IgD-negative memory B cell (primary cell): ENCODE results near the gene RCC2. TPM values are rescaled to one million over a fixed set of nuclear protein-coding genes. Genes with fewer than 3 reads are reported as not detected.

ENCODE experiments used
- H3K27ac Mint-ChIP-seq, 3 donors: one replicate each; pipeline ENCODE4 v1.8.0; 2020 to 2022; ENCODE audit warnings: mild to moderate bottlenecking in 3 of 3, mixed read lengths in 3 of 3, moderate library complexity in 1 of 3
- H3K27me3 Mint-ChIP-seq: one replicate; pipeline ENCODE4 v1.8.0; 2021; ENCODE audit warnings: mixed read lengths
- H3K36me3 Mint-ChIP-seq: one replicate; pipeline ENCODE4 v1.8.0; 2020; ENCODE audit warnings: mild to moderate bottlenecking, mixed read lengths
- H3K4me1 Mint-ChIP-seq, 3 donors: one replicate each; pipeline ENCODE4 v1.8.0; 2020 to 2022; ENCODE audit warnings: mixed read lengths in 3 of 3, mild to moderate bottlenecking in 1 of 3
- H3K4me3 Mint-ChIP-seq, 4 donors: one replicate each; pipeline ENCODE4 v1.8.0; 2020 to 2022; ENCODE audit warnings: mild to moderate bottlenecking in 4 of 4, mixed read lengths in 4 of 4, moderate library complexity in 3 of 4
- H3K9me3 Mint-ChIP-seq, 3 donors: one replicate each; pipeline ENCODE4 v1.8.0; 2020 to 2021; ENCODE audit warnings: mixed read lengths in 3 of 3, mild to moderate bottlenecking in 1 of 3
- polyA plus RNA-seq: library from polyadenylated mRNA; unstranded; fragments of 300-500 nt; fragmentation: Illumina TruSeq; gene quantifications from one replicate; pipeline ENCODE4 v1.2.3, GENCODE V29; 2021

RCC2 gene
- polyA plus RNA-seq, 1 donor from 2014 or later: 16.3 TPM

DNA sequence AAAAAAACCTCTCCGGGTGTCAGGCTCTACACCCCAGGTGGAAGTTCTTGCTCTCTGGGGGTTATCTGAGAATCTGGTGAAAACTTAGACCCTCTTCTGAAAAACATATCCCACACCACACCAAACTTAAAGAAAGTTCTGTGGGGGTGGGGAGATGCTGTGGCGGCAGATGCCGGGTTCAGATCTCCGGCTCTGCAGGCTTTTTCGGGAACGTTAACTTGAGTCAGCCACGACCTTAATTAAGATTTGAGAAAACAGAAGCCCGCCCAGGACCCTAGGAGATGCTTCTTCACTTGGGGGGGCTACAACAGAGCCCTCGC is 2.3 kb downstream of the RCC2 start:
- peak overlapping the region; percentile 86 to 97 (median 95) for H3K27ac Mint-ChIP-seq
- H3K36me3 Mint-ChIP-seq: no peaks in the 10 kb centered on the region
- no peaks in the 10 kb centered on the region for H3K9me3 Mint-ChIP-seq
- H3K4me1 Mint-ChIP-seq: peaks cover 35 to 52% (median 46%) of the 10 kb centered on the region in 3 donors
- no peaks in the 10 kb centered on the region for H3K27me3 Mint-ChIP-seq
- H3K4me3 Mint-ChIP-seq: peak overlapping the region; percentile 69 to 89 (median 82)

- H3K4me1 Mint-ChIP-seq: peaks cover 39 to 59% (median 52%) of the 10 kb centered on the region in 3 donors
- no peaks in the 10 kb centered on the region for H3K36me3 Mint-ChIP-seq
- H3K4me3 Mint-ChIP-seq: peak overlapping the region; percentile 69 to 89 (median 82)
- no peaks in the 10 kb centered on the region for H3K9me3 Mint-ChIP-seq
- no peaks in the 10 kb centered on the region for H3K27me3 Mint-ChIP-seq
- H3K27ac Mint-ChIP-seq: peak overlapping the region; percentile 86 to 97 (median 95)
Measured at GRCh38 chr1:17436380-17437174, 2.9 kb downstream of the RCC2 start.

DNA sequence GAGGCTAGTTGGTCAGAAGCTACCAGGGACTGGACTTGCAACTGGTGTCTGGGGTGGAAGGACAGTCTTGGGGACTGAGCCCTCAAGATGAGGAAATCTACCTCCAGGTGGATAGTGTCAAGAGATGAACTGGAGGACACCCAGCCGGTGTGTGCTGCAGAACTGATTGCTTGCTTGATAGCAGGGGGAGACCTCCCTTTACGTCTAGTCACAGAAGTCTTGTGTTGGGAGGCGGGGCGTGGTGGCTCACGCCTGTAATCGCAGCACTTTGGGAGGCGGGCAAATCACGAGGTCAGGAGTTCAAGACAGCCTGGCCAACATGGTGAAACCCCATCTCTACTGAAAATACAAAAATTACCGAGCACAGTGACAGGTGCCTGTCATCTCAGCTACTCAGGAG is 4.9 kb downstream of the RCC2 start:
- H3K36me3 Mint-ChIP-seq: no peaks in the 10 kb centered on the region
- peak overlapping the region in 2 of 3 donors; percentile 10 to 97 for H3K27ac Mint-ChIP-seq
- H3K27me3 Mint-ChIP-seq: no peaks in the 10 kb centered on the region
- H3K9me3 Mint-ChIP-seq: no peaks in the 10 kb centered on the region
- H3K4me1 Mint-ChIP-seq: peaks cover 39 to 60% (median 54%) of the 10 kb centered on the region in 3 donors
- H3K4me3 Mint-ChIP-seq: peak overlapping the region in 2 of 4 donors; percentile 69 to 86

DNA sequence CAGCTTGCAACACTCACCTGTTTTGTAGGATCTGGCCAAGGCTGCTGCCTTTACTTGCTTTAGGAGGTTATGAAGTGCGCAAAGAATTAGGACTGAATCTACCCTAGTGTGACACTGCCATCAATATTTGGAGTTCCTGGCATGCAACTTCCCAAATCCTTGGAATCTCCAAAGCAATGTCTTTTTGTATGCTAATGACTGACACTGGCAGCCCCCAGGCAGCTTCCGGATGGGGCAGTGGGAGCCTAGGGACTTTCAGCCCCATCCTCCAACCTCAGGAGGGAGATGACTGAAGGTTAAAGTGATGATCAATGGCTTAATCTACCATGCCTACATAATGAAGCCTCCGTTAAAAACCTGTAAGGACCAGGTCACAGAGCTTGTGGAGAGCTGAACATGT is 5.5 kb downstream of the RCC2 start:
- peak overlapping the region; percentile 23 to 97 (median 81) for H3K27ac Mint-ChIP-seq
- no peaks in the 10 kb centered on the region for H3K27me3 Mint-ChIP-seq
- no peaks in the 10 kb centered on the region for H3K9me3 Mint-ChIP-seq
- H3K4me3 Mint-ChIP-seq: peak overlapping the region in 3 of 4 donors; percentile 43 to 70 (median 69)
- H3K4me1 Mint-ChIP-seq: peaks cover 40 to 58% (median 54%) of the 10 kb centered on the region in 3 donors
- H3K36me3 Mint-ChIP-seq: no peaks in the 10 kb centered on the region

GRCh38 chr1:17433261-17433660 is 6.2 kb downstream of the RCC2 start:
- Mint-ChIP-seq H3K4me3 (peak overlapping the region in 2 of 4 donors; percentile 12 to 69), H3K27ac (peak overlapping the region in 1 of 3 donors; percentile 97)

DNA sequence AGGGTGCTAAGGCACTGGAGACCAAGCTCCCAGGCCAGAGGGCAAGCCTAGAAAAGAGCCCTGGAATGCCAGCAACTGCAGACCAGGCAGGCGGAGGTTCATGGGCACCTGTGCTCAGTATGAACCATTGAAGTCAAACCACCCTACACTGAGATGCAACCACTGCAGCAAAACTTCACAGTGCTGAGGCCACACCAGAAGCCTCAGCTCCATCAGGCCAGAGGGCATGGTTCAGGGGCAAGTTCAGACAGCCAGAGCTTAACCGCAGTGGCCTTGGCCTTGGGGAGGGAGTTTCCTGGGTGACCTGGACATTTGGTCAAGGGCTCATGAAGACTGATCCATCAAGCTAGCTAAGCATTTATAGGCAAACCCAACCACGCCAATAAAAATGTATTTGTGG is 7.1 kb downstream of the RCC2 start:
- Mint-ChIP-seq H3K9me3 (no peaks in the 10 kb centered on the region), H3K4me3 (peak overlapping the region in 3 of 4 donors; percentile 67 to 88 (median 69)), H3K36me3 (no peaks in the 10 kb centered on the region)

More at GRCh38 chr1:17433261-17433660, 6.2 kb downstream of the RCC2 start:
- no peaks in the 10 kb centered on the region for H3K36me3 Mint-ChIP-seq
- no peaks in the 10 kb centered on the region for H3K27me3 Mint-ChIP-seq
- H3K9me3 Mint-ChIP-seq: no peaks in the 10 kb centered on the region
- peaks cover 40 to 62% (median 54%) of the 10 kb centered on the region in 3 donors for H3K4me1 Mint-ChIP-seq

DNA sequence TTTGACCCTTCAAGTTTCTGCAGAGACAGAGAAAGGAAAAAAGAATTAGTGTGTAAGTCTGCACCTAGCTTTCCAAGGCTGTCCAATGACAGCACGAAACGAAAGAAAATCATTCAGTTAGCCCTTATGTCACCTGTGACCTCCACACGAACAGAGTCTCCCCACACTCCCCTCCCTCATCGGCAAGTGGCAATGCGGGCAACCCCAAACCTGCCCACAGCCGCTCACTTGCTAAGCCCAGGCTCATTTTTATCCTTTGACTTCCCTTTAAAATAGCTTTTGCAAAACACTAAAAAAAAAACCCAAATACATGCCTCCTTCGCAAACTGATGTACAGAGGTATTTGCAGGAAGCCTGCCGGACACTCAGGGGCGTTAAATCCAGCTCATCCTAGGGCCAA is 10.3 kb downstream of the RCC2 start:
- Mint-ChIP-seq H3K27me3 (no peaks in the 10 kb centered on the region), H3K9me3 (no peaks in the 10 kb centered on the region), H3K4me1 (peaks cover 18 to 40% (median 35%) of the 10 kb centered on the region in 3 donors), H3K27ac (peak overlapping the region in 2 of 3 donors; percentile 59 to 76), H3K4me3 (peak overlapping the region in 3 of 4 donors; percentile 32 to 45 (median 44)), H3K36me3 (peaks cover 2% of the 10 kb centered on the region)

More for the DNA sequence above, 7.1 kb downstream of the RCC2 start:
- H3K4me1 Mint-ChIP-seq: peaks cover 40 to 62% (median 54%) of the 10 kb centered on the region in 3 donors
- H3K27me3 Mint-ChIP-seq: no peaks in the 10 kb centered on the region
- H3K27ac Mint-ChIP-seq: peak overlapping the region in 2 of 3 donors; percentile 92 to 96

DNA sequence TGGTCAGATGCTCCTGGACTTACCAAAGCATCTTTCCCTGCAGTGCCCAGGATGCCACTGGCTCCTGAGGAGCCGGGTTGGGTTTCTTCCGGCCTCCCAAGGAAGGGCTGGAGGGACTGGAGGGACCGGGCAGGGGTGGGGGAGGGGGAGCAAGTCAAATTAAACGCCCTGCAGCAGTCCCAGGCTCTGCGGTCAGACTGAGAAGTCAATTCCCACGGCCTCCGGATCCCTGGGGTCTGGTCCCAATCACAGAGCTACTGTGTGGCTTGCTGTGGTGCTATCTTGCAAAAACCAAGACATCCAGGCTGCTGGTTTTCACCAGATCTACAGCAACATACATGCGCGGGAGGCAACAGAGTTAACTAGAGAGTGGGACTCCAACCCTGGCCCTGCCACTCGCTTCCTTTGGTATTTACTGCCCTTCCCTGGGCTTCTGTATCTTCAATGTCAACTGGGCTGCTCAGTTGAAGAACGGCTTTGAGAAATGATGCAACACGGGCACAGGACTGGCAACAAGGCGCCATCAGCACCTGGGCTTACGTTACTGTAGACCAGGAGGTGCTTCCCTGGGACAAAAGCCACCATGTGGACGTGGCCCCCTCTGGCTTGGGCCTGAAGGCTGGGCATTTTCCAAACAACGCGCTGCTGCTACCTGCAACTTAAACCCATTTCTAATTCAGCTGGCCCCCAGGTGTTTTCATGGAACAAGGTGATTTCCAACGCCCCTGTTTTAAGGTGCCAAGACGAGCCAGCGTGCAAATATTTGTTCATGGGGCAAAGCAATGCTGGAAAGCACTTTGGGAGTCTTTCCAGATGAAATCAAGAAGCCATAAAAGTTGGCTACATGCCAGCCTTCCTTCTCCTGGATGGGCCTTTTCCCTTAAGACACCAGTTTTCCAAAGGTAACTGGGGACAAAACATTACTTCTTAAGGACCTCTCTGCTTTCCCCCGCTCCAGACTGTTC is 11.5 kb downstream of the RCC2 start:
- peaks cover 16 to 30% (median 26%) of the 10 kb centered on the region in 3 donors for H3K4me1 Mint-ChIP-seq
- H3K9me3 Mint-ChIP-seq: no peaks in the 10 kb centered on the region
- H3K27me3 Mint-ChIP-seq: no peaks in the 10 kb centered on the region
- H3K4me3 Mint-ChIP-seq: no peak overlapping the region
- peaks cover 2% of the 10 kb centered on the region for H3K36me3 Mint-ChIP-seq
- peak overlapping the region in 1 of 3 donors; percentile 76 for H3K27ac Mint-ChIP-seq

DNA sequence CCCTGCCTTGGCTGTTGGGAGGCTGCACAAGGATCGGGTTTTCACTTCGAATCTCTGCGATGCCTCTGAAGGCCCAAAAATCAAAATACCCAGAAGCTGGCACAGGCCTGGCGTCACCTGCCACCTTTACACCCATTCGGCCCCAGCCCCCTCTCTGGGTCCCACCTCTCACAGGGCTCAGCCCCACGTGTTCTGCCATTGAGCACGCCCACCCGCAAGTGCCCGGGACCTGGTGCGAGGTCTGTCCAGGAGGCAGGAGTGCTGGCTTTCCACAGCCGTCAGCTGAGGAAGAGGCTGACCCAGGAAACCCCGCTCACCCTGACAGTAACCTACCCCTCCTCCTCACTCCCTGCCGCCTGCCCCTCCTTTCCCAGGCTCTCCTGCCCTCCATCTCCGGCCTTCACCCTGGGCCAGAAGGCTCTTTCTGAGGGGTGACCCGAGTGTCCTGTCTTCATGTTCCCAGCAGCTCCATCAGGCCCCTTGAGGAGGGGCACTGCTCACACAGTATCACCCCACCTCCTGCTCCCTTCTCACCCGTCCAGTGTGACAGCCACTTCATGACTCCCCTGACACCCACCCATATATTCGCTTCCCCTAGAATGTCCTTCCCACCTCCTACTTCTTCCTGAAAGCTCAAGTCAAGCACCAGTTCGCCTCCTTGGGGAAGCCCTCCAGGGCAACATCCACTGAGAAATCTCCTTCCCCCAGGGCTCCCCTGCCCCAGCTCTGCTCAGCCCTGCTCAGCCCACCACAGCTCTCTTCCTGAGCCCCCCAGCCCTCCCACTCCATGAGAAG is 13.5 kb downstream of the RCC2 start:
- Mint-ChIP-seq H3K27ac (peak overlapping the region in 1 of 3 donors; percentile 39), H3K4me1 (peaks cover 3 to 16% (median 8%) of the 10 kb centered on the region in 3 donors), H3K27me3 (no peaks in the 10 kb centered on the region), H3K4me3 (no peak overlapping the region), H3K9me3 (no peaks in the 10 kb centered on the region), H3K36me3 (peaks cover 2% of the 10 kb centered on the region)

DNA sequence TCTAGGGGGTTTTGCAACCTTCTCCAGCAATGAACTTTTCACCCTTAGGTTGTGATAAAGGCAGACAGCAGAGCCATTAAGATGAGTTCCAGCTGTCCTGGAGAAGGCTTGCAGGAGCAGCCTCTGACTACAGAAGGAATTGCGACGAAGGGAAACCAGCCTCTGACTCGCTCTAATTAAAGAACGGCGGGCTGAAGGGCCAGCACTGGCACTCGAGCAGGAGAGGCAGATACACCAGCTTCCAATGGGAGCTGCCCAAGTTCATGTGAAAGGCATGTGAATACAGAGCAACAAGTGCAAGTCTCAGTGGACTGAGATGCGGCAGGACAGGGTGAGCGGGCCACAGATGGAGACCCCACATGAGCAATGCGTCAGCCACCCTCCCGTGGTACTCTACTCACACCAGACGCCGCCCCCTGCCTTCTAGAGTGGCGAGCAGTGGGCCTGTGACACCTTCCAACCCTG is 15.7 kb downstream of the RCC2 start:
- peaks cover 6 to 13% (median 8%) of the 10 kb centered on the region in 3 donors for H3K4me1 Mint-ChIP-seq
- H3K36me3 Mint-ChIP-seq: peaks cover 2% of the 10 kb centered on the region
- H3K27me3 Mint-ChIP-seq: no peaks in the 10 kb centered on the region
- H3K27ac Mint-ChIP-seq: no peak overlapping the region
- H3K4me3 Mint-ChIP-seq: no peak overlapping the region
- H3K9me3 Mint-ChIP-seq: no peaks in the 10 kb centered on the region

DNA sequence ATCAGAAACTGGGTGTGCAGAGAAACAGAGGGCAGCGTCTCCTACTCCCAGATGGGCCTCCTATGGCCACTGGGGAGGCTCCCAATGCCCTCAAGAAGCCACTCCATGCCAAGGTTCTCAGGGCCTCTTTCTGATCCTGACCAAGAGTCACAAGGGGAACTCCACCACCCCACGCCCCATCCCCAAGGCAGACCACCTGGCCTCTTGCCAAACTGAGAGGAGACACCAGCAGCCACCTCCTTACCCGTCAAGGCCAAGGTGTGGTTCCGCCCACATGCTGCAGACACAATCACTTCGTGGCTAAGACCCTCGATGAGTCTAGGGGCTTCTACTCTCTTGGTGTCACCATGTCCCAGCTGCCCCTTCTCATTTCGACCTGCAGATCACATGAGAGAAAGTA is 17.0 kb downstream of the RCC2 start:
- no peaks in the 10 kb centered on the region for H3K9me3 Mint-ChIP-seq
- peaks cover 5% of the 10 kb centered on the region for H3K36me3 Mint-ChIP-seq
- peaks cover 4 to 10% (median 6%) of the 10 kb centered on the region in 3 donors for H3K4me1 Mint-ChIP-seq
- H3K4me3 Mint-ChIP-seq: no peak overlapping the region
- H3K27ac Mint-ChIP-seq: no peak overlapping the region
- H3K27me3 Mint-ChIP-seq: no peaks in the 10 kb centered on the region

- peaks cover 4 to 5% (median 4%) of the 10 kb centered on the region in 3 donors for H3K4me1 Mint-ChIP-seq
- H3K9me3 Mint-ChIP-seq: no peaks in the 10 kb centered on the region
- peak overlapping the region in 2 of 3 donors; percentile 43 to 83 for H3K27ac Mint-ChIP-seq
Measured at GRCh38 chr1:17420391-17420918, 19.0 kb downstream of the RCC2 start.

DNA sequence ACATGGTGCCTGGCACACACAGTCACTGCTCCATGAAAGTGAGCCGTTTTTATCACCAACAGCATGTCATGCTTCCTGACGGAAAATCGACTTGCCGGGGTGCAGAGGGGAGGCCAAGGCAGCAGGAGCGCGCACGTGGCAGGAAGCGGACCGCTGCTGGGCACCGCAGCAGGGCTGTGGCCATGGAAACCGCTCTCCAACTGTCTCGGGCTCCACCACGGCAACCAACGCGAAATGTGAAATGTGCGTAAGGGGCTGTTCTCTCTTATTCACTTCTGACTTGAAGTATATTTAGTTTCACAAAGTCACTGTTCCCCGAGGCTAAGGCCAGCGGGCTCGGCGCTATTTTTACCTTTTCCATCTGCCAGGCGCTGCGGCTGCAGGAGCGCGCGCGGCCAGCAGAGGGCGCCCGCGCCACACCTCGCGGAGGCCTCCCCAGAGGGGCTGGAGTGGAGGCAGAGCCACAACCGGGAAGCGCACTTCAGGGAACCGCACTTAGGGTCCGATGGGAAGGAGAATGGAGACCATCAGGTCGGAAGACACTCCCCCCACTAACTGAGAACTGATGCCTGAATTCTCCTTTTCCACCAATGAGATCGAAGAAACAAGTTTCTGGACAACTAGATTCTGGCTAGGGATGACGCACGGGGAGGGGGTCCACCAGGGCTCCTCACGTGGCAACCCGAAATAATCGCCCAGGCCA is 19.7 kb downstream of the RCC2 start:
- Mint-ChIP-seq H3K27me3 (no peaks in the 10 kb centered on the region), H3K4me3 (no peak overlapping the region), H3K27ac (peak overlapping the region in 2 of 3 donors; percentile 43 to 83), H3K9me3 (no peaks in the 10 kb centered on the region), H3K4me1 (peaks cover 0 to 5% (median 4%) of the 10 kb centered on the region in 3 donors), H3K36me3 (peaks cover 6% of the 10 kb centered on the region)

More at GRCh38 chr1:17420391-17420918, 19.0 kb downstream of the RCC2 start:
- no peak overlapping the region for H3K4me3 Mint-ChIP-seq
- no peaks in the 10 kb centered on the region for H3K27me3 Mint-ChIP-seq
- H3K36me3 Mint-ChIP-seq: peaks cover 6% of the 10 kb centered on the region
